ENCODE measurements around the gene ADM.

ADM gene

DNA sequence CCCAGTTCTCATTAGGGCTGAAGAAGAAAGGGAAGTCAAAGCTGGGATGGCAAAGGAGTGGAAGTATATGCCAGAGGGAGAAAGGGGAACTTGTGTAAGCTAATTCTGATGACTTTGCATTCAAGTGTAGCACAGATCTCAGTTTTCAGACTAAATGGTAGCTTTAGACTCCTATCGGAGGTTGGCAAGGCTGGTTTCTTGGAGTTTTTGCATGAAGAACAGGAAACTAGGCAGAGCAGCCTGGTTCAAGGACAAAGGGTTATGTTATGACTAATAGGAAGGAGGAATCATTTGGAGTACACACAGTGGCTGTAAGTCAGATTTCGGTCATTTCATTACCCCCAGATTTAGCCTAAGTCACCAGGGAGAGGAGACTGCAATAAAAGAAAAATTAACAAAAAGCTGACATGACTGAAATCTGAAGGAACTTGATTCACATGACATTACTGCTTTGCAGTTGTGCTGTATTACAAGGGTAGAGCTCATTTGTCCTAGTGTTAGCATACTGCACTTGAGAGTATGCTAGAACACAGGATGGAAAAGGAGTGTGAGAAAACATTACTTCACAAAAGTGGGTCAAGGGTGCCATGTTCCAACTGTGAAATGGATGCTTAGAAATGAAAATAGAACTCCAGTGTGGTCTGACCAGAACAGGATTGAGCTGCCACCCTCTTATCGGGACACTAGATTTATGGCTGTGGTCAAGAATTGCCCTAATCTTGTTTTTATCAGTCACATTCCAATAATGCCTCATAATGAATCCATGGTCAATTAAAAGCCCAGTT, 23.6 kb downstream of the ADM start:
- DNase-seq (ENCODE audit: low read depth in 2 of 2) = no peak

DNA sequence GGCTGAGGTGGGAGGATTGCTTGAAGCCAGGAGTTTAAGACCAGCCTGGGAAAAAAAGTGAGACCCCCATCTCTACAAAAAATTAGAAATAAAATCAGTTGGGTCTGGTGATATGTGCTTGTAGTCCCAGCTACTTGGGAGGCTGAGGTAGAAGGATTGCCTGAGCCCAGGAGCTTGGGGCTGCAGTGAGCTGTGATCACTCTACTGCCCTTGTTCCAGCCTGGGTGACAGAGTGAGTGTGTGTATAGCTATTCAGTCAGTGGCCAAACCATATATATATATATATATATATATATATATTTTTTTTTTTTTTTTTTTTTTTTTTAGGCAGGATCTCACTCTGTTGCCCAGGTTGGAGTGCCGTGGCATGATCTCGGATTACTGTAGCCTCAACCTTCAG, 24.5 kb downstream of the ADM start:
- no peak for DNase-seq (ENCODE audit: low read depth in 2 of 2)

DNA sequence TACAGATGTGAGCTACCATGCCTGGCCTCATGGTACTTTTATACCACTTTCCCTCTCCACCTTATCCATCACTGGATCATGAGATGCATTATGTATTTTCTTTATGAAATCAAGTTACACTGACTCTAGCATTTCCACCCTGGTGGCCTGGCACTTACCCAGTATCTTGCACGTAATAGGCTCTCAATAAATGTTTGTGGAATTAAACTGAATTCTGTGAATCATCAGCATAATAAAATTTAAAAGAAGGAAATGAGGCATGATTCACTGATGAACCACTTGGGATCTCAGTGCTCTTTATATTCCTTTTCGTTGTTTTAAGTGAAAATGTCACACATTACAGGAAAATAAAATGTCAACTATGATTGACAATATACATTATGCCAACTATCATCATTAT, 25.1 kb downstream of the ADM start:
- DNase-seq (ENCODE audit: low read depth in 2 of 2) = no peak

DNA sequence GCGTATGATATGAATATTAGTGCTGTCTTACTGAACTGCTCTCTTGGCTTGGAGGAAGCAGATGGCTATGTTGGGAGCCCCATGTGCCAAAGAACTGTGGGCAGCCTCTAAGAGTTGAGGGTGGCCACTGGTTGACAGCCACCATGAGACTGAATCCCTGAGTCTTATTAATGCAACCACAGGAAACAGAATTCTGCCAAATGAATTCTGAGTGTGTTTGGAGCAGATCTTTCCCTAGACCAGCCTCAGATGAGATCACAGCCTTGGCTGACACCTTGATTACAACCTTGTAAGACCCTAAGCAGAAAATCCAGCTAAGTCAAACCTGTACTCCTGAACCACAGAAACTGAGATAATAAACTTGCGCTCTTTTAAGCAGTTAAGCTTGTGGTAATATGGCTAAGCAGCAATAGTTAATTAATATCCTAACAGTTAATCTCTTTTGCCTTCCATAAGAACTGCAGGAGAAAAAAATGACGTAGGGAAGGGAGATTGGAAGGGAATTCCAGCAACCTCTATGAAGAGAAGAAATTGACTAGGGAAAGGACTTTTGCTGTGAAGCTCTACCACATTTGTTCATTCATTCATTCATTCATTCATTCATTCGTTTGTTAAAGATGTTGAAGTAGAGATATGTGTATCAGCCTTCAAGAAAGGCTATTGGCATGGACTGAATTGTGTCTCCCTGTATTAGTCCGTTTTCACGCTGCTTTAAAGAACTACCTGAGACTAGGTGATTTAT, 26.8 kb downstream of the ADM start:
- DNase-seq (ENCODE audit: low read depth in 2 of 2) = no peak

DNA sequence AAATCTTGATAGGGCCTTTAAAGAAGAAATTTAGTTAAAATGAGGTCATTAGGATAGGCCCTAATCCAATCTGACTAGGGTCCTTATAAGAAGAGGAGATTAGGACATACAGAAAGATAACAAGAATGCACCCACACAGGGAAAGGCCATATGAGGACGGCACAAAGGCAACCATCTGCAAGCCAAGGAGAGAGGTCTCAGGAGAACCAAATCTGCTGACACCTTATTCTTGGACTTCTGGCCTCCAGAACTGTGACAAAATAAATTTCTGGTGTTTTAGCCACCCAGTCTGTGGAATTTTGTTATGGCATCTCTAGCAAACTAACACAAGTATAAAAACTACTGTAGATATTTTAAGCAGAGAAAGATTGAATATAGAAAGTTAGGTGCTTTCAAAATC, 28.6 kb downstream of the ADM start:
- no peak for DNase-seq (ENCODE audit: low read depth in 2 of 2)

DNA sequence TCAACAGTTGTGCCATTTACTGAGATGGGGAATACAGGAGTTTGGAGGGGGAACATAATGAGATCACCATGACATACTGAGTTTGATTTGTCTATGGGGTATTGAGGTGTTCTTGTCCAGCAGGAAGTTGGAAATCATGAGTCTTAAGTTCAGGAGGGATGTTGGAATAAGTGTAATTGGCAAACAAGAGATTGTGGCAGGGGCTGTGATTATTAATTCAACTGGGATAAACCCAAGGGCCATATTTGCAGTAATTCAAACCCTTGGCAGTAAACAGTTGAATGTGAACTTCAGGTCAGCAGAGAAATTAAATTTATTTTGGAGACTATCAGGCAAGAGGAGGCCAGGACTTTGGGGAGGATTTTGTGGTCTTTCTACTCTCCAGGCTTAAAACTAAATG, 33.4 kb downstream of the ADM start:
- no peak for DNase-seq (ENCODE audit: low read depth in 2 of 2)

DNA sequence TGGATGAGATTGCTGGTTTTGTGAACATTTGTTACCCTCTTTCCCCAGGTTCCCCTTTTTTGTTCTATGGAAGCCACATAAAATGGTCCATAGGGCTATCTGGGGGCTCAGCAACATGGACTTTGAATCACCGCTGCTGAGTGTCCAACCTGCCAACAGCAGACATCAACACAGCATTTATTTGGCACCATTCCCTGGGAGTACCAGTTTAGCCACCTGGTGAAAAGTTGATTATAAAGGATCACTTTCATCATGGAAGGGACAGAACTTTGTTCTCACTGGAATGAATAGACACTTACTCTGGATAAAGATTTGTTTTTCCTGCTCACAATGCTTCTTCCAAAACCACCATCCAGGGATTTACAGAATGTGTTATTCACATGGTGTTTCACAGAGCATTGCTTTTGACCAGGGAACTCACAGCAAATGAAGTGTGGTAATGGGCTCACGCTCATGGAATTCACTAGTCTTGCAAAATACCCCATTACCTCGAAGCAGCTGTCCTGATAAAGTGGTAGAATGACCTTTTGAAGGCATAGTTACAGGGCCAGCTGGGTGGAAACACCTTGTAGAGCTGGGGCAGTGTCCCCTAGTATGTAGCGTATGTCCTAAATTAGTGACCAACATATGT, 43.9 kb downstream of the ADM start:
- DNase-seq (ENCODE audit: low read depth in 2 of 2) = no peak

DNA sequence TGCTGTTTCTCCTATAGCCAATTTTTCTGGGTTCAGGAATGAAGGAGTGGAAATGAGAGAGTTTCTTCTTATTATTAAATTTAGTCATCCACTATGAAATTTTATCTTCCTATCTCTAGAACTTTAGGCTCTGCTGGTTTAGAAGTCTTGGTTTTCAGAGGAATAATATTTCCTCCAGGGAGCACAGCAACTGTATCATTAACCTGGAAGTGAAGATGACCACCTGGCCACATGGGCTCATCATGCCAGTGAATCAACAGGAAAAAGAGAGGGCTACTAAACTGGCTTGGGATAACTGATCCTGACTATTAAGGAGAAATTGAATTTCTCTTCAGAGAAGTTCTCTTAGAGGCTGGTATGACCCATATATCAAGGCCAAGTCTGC, 44.4 kb downstream of the ADM start:
- DNase-seq (ENCODE audit: low read depth in 2 of 2) = no peak

DNA sequence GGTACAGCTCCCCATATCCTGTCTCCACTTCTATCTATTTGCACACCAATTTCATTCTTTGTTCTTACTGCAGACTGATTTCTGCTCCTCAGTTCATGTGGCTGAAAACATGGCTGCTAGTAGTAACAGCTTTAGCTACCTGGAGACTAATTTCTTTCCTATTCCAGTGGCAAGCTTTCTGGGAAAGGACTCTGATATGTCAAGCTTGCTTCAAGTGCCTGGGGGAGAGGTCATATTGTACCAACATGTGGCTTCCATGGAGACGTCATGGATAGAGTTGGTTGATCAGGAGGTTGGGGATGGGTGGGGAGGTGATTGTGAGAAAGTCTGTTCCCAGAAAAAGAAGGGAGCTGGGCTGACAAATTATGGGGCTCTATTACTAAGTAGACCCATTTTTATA, 44.9 kb downstream of the ADM start:
- DNase-seq (ENCODE audit: low read depth in 2 of 2) = no peak

DNA sequence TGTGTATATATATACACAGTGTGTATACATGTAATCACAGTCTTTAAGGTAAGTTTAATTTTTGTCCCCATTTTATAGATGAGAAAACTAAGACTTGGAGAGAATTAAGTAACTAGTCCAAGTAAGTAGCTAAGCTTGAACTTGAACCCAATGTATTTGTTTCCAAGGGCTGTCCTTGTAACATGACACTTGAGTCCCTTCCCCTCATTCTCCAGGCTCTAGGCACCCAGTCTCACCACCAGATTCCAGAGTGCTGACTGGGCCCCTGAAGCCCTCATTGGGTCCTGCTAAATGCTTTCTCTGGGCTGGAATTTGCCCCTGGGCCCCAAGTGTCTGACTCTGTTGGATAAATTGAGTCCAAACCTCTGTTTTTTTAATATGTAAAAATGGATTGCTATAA, 45.5 kb downstream of the ADM start:
- DNase-seq (ENCODE audit: low read depth in 2 of 2) = no peak

DNA sequence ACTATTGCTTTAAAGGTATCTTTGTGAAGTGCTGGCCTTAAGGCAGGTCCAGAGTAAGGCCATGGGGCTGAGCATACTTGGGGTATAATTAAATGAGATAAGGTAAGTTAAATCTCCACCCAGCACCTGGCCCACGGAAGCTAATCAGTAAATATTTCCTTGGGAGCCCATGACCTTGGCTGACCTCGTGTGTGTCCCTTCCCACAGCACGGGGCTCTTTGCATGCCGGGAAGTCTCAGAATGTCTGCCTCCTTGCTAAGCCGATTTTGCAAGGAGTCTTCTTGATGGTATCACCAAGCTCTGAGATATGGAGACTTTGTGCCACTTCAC, 46.5 kb downstream of the ADM start:
- DNase-seq (ENCODE audit: low read depth in 2 of 2) = no peak

DNA sequence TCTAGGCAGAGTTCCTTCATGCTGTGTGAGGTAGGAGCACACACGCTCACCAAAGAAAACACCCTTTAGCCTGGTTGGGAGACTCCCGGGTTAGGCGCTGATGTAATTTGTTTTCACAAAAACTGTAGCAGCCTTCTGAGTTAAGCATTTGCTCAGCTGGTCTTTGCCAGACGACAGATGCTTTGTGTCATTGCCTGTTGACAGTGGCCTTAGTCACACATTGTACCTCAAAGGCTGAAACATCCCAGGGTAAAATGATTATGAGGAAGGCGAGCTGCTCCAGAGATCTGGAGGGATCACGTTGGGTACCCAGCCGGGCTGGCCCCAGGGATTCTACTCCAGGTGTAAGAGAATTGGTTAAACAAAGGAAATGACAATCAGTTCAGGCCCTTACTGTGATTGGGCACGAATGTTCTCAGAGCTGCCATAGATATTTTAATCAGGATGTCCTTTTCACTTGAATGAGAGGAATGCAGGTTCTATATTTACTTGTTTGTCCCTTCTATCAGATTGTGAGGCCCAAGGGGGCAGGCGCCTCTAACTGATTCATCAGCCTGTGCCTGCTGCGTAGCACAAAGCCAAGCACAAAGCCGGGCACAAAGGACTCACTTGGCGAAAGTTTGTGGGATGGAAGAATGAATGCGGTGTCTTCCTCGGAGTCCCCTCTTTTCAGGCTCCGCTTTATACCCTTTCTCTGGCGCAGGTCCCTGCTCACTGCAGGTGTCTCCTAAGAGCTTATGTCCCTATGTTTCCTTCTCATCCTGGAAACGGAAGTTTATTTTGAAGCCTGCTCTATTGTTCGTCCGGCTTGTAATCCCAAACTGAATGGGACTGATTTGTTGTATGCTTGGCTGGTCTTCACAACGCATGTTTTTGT, 47.1 kb downstream of the ADM start:
- DNase-seq (ENCODE audit: low read depth in 2 of 2) = no peak

DNA sequence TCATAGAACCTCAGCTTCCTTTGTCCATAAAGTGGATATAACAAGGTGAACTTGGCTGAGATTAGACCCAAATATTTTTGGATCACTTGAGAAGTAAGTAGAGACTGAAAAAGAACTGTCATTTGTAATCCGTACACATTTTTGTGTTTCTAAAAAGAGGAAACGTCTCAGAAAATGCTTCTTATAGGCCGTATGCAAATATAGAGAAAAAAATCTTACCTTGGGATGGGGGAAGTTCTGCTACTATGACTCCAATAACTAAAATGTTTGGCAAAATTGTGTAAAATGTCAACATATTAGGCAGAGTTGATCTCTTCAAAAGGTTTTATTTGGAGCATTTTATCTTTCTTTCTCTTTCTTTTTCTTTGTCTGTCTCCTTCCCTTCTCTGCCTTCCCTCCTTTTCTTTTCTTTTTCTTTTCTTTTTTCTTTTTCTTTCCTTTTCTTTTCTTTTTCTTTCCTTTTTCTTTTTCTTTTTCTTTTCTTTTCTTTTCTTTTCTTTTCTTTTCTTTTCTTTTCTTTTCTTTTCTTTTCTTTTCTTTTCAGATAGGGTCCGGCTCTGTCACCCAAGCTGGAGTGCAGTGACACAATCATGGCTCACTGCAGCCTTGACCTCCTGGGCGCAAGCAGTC, 48.2 kb downstream of the ADM start:
- DNase-seq (ENCODE audit: low read depth in 2 of 2) = no peak

DNA sequence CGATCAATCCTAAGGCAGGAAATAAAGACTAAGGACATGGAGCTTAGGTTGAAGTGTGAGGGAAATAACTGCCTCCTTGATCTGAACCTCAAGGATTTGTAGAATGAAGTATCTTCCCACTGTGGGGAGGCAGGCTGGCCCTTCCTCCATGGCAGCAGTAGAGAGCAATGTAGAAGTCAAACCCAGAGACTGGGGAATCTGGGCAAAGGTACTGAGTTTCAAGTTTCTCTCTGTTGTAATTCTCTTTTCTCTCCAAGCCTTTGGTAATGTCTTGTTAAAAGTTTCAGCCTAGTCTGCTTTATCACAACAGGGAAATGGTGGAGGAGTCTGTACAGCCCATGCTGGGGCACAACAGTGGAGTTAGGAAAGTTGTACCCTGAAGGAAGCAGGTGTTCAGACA, 49.5 kb downstream of the ADM start:
- DNase-seq (ENCODE audit: low read depth in 2 of 2) = no peak

DNA sequence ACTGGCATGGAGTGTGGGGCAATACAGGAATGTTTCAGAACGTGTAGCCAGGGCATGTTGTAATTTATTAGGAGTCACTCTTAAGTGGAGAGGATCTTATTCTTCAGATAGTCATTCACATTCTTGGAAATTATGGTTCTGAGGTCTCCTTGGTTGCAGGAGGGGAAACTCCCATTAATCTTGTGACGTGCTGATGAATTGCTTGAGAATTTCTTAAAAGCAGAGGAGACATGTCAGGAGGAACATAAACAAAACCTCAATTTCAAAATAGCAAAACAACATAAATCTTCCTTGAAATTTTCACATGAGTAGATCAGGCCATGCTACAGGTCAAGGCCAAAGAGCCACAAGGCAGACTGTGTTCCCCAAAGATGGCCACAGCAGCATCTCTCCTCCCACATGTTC, 50.4 kb downstream of the ADM start:
- no peak for DNase-seq (ENCODE audit: low read depth in 2 of 2)

DNA sequence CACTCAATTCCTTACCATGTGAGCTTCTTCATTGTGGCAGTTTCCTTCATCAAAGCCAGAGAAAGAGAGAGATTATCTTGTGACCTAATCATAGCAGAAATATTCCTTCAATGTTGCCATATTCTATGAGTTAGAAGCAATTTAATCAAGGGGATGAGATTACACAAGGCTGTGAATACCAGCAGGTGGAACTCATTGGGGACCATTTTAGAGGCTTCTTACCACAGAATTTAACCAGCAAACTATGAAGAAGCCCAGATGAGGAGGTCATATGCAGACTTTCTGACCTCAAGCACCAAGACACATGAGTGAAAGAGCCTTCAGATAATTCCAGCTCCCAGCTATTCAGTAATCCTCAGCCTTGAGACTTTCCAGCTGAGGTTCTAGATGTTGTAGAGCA, 51.3 kb downstream of the ADM start:
- DNase-seq (ENCODE audit: low read depth in 2 of 2) = no peak

Data from stimulated activated CD4-positive, alpha-beta T cell treated with anti-CD3 and anti-CD28 coated beads, Interleukin-1b, Interleukin-23, amount 100 ng/mL, for 4 hours (primary cell).